Measurements from ENCODE around the gene ETV6.
A peak's percentile ranks its signal among the peaks of the same experiment; 100 is the strongest.
"Not testable (repeated sequence)": the region's sequence is repeated elsewhere in the genome, so short reads cannot be mapped to it uniquely, and the experiment has no call there.

Gene ETV6

DNA sequence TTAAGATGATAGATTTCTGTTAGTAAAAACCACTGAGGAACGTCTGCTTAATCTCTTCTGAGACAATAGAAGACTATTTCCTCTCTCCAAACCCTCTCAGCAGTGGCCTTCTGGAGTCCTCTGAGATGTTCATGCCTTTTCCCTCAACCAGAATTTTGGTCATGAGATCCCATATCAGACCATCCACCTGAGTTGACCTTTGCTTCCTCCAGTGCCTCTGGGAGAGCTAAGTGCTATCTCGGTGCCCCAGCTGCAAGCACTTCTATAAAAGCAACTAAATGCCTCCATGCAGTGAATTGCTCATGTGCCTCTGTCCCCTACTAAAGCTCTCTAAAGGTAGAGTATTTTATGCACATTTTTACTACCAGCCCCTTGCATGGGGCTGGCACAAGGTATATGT lies 248.4 kb downstream of the ETV6 start:
- TF ChIP-seq, protein P1, sequence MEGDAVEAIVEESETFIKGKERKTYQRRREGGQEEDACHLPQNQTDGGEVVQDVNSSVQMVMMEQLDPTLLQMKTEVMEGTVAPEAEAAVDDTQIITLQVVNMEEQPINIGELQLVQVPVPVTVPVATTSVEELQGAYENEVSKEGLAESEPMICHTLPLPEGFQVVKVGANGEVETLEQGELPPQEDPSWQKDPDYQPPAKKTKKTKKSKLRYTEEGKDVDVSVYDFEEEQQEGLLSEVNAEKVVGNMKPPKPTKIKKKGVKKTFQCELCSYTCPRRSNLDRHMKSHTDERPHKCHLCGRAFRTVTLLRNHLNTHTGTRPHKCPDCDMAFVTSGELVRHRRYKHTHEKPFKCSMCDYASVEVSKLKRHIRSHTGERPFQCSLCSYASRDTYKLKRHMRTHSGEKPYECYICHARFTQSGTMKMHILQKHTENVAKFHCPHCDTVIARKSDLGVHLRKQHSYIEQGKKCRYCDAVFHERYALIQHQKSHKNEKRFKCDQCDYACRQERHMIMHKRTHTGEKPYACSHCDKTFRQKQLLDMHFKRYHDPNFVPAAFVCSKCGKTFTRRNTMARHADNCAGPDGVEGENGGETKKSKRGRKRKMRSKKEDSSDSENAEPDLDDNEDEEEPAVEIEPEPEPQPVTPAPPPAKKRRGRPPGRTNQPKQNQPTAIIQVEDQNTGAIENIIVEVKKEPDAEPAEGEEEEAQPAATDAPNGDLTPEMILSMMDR (IDR thresholded peaks at IDR 0.05; ENCODE audit: extremely low read depth, missing control alignments), result no peak
- no peak for DNase-seq (ENCODE audit: low spot score)

DNA sequence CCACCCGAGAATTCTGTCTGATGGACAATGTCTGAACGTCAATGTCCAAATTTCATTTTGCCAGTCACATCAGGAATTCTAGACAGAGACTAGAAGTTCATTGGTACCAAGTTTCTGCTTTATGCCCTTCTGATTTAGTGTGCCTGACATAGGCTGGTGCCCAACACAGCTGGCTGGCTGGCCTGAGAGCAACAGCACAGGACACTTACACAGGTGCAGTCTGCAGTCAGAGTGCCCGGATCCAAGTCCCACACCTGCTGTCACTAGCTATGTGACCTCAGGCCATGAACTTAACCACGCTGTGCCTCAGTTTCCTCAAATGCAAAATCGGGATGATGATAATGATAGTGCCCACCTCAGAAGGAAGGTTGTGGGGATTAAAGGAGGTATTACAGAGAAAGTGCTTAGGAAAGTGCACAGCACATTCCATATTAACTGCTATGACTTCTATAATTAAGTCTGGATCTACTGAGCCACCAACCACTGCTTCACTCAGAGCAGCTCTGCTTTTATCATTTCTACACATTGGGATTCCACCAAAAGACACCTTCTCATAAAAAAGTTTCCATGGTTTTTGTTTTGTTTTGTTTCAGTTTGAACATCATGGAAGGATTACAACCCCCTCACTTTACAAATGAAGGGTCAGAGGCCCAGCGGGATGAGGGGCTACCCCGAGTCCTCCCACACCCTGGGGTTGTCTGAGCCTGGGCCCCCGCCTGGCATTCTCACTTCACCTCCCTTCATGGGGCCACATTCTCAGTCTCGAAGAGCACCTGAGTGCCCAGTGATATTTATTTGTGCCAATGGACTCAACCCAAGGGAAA lies 252.4 kb downstream of the ETV6 start:
- TF ChIP-seq, protein P1 (IDR thresholded peaks at IDR 0.05; ENCODE audit: extremely low read depth, missing control alignments), result no peak
- peak; percentile 22 for DNase-seq (ENCODE audit: low spot score)

DNA sequence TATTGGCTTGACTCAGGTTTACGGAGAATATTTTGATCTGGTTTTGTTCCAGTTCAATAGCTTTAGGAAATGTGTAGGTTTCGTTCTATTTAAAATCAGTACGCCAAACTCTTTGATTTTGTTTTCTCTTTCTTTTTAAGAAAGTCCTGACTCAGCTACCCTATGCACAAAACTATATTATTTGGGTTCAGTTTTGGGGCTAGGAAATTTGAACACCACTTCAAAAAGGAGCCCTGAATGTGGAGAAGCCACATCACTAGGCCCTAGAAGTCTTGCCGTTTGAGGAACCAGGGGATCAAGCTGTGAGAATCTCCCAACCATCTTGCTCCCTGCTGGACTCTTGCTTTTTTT lies 253.0 kb downstream of the ETV6 start:
- no peak for DNase-seq (ENCODE audit: low spot score)
- TF ChIP-seq, protein P1 (IDR thresholded peaks at IDR 0.05; ENCODE audit: extremely low read depth, missing control alignments), result no peak

DNA sequence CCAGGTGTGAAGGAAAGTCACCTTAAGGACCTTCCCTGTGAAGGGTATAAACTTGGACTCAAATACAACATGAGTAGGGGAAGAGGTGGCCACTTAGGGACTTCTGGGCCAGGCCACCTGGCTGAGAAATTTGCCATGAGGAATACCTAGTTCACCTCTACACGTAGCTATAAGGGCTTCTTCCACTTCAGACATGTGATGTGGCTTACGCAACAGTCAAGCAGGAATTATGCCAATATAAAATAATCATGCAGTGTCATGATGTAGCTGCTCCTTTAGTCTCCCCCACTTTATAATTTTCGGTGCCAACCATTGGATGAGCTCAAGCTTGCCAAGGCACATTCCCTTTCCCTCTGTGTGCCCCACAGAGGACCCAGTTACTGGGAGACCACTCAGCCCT lies 254.7 kb downstream of the ETV6 start:
- TF ChIP-seq, protein P1 (IDR thresholded peaks at IDR 0.05; ENCODE audit: extremely low read depth, missing control alignments), result no peak
- DNase-seq (ENCODE audit: low spot score), result no peak

DNA sequence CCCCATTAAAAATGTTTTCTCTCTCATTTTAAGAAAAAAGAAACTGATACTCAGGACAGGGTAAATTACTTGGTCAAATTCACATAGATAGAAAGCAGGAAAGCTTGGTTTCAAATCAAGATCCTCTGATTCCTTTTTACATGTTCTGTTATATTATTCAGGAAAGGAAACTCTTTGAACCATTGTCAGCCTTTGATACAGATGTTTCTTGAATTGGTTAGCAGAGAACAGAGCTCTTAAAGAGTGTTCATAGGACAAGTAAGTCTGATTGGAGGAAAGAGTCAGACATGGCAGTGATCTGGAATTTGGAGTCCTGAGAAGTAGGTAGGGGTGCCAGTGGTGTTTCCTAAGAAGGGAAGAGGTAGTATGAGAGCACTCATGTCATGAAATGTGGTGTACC lies 256.1 kb downstream of the ETV6 start:
- TF ChIP-seq, protein P1 (IDR thresholded peaks at IDR 0.05; ENCODE audit: extremely low read depth, missing control alignments), result no peak

DNA sequence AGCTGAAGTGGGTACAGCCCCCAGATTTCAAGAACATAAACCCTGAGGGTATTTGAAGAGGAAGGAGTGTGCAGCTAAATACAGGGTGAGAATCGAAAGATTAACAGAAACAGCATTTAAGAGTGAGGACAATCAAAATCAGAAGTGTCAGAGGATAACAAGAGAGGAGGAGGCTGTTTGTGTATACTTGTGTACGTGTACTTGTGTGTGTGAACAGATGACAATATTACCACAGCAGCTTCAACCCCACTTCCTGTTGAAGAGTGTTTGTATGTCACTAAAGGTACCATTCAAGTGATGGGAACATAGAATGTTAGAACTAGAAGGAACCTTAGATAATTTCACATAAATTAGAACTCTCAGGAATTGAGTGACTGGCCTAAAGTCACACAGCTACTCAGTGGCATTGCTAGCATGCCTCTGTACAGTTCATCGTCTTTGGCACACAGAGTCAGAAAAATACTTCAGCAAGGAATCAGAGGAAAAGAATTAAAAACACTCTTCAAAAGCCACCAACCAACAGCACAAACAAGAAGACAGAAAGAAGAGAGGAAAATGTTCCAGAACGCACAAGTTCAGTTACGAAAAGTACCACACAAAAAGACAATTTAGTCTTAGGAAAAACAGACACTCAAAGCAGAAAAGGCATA lies 256.9 kb downstream of the ETV6 start:
- DNase-seq (ENCODE audit: low spot score), result no peak
- TF ChIP-seq, protein P1 (IDR thresholded peaks at IDR 0.05; ENCODE audit: extremely low read depth, missing control alignments), result no peak

More for the DNA sequence above, 256.1 kb downstream of the ETV6 start:
- no peak for DNase-seq (ENCODE audit: low spot score)

DNA sequence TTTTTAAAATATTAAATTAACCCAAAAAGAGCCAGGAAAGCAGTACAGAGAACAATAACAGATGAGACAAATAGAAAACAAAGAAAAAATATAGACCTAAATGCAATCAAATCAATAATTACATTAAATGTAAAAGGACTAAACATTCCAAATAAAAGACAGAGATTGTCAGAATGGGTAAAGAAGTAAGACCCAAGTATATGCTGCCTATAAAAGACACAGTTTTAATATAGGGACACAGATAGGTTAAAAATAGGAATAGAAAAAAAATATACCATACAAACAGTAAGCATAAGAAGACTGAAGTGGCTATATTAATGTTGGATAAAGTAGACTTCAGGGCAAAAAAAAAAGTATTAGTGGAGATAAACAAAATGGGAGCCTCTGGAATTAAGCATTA lies 258.2 kb downstream of the ETV6 start:
- no peak for DNase-seq (ENCODE audit: low spot score)
- TF ChIP-seq, protein P1 (IDR thresholded peaks at IDR 0.05; ENCODE audit: extremely low read depth, missing control alignments), result no peak

DNA sequence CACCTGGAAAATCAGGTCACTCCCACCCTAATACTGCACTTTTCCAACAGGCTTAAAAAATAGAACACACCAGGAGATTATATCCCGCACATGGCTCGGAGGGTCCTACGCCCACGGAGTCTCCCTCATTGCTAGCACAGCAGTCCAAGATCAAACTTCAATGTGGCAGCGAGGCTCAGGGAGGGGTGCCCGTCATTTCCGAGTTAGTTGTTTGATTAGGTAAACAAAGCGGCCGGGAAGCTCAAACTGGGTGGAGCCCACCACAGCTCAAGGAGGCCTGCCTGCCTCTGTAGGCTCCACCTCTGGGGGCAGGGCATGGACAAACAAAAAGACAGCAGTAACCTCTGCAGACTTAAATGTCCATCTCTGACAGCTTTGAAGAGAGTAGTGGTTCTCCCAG lies 259.9 kb downstream of the ETV6 start:
- DNase-seq (ENCODE audit: low spot score), result not testable (repeated sequence)
